GM20431 (cell line): ENCODE measurements around the gene PDZD7.

Experiments used
- in situ Hi-C: fragments of 300-500 bp; cut with MseI, MboI; formaldehyde crosslinking; loops from one replicate; pipeline ENCODE4 v1.15.0; 2020; ENCODE audit warnings: low sequenced_read_pairs; ENCODE audit not compliant: unreplicated experiment

The PDZD7 gene

DNA sequence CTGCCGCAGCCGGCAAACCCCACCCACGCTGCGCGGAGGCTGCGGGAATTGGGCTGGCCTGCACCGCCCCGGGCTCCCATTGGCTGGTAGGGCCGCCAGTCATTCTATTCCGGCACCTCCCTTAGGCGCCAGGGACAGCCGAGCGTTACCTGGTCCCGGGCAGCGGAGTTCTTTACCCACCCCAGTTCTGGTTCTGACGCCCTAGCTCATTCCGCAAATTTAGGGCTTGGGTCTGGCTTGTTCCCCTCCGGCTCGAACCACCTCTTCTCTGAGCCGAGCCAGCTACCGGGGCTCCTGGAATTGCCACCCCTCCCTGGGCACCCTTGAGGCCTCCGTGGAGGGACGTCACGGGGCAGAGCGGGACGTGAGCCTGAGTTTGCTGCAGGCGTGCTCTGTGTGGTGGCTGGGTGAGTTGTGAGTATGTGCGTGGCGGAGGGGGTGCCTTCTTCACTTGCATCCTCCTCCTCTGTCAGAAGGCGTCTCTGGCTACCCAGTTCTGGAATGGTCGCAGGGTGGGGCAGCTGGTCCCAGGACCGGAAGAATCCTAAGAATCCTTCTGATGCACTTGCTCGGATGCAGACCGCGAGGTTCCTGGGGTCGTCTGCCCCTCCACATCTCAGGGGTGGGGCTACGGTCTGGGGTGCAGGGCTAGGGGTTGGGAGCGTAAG lies at the start of gene PDZD7, which contains the start of gene SFXN3:
Gene PDZD7, minus strand, starts transcription at position 2 of the 668 bp plus-strand sequence. CDS start 910 bp downstream, outside the sequence.
Gene SFXN3, plus strand, starts transcription at position 107 of the 668 bp plus-strand sequence. CDS start 3,461 bp downstream, outside the sequence.
- in situ Hi-C loops = no loop called here

GRCh38 chr10:101079874-101080273 lies 48.9 kb upstream of the PDZD7 start:
- in situ Hi-C loops = no loop called here

- in situ Hi-C loops = no loop called here
Measured at GRCh38 chr10:101076630-101077029, 45.7 kb upstream of the PDZD7 start.

- in situ Hi-C loops = no loop called here
Measured at GRCh38 chr10:101075775-101076174, 44.8 kb upstream of the PDZD7 start.

DNA sequence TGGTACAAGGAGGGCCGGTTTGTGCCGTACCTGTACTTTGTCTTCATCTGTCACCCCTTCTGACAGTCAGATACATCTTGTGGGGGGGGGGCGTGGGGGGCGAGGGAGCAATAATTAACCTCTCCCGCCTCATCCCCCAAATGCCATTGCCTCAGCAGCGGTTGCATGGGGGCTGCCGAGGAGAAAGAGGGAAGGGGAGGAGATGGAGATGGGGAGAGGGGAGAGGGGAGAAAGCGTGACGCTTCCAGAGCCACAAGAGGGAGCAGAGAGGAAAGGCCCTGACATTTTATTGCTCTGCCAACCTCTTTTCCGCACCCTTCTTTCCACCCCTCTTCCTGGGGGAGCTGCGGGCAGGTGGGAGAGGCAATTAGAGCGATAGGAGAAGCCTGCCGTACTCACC lies 42.7 kb upstream of the PDZD7 start:
- in situ Hi-C loops = no loop called here

DNA sequence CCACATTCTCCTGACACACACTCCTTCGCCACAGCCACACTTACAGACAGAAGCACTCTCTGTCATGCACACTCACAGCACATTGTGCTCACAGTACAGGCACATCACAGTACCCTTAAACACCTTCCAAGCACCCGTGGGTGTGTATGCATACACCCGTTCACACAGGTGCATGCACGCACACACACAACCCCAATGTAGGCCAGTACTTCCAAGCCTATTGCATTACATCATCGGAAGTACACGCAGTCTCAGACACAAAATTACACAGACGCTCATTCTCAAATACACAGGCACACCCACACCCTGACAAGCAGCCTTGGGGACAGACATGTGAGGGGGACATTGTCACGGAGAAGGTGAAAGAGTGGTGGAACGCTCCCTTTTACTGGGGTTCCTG lies 42.0 kb upstream of the PDZD7 start:
- in situ Hi-C loops = no loop called here

DNA sequence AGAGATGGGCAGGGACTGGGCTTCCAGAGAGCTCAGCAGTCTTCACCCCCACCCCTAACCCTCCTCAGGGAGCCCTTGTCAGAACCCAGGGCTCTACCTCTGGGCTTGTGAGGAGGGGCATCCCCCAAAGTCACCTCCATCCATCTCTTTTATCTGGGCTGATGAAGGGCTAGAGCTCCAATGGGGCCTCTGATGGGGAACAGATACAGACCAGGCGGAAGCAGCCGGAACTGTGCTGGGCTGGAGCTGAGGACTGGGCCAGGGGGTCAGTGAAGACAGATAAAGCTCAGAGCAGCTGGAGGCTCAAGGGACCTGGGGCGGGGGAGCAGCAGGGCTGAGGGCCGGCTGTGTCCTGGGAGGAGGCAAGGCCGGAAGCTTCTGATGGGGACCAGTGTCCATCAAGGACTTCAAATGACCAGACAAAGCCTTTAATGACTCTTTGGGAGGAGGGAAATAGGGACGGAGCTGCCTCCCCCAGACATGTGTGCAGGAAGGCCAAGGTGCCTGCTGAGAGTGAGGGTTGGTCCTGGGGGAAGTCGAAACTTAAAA lies 41.0 kb upstream of the PDZD7 start:
- in situ Hi-C loops = no loop called here

DNA sequence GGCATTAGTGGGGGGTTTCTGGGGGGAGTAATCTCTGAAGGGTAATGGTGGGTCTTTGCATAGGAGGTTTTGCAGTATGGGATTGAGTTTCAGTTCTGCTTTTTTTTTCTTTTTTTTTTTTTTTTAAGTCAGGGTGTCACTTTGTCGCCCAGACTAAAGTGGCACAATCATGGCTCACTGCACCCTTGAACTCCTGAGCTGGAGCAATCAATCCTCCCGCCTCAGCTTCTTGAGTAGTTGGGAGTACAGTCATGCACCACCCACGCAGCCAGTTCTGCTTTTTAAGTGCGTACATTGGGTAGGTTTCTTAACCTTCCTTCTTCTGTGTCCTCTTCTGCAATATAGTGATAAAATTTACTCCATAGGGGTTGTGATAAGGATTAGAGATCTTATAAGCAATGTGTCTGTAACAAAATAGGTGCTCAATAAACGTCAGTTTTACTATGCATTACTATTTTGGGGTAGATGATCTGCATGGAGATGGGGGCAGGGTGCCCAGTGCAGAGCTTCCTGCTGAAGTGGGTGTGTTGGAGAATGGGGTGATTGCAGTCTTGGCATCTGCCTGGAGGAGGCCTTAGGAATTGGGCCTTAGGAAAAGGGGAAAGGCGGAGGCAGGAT lies 40.4 kb upstream of the PDZD7 start:
- in situ Hi-C loops = no loop called here

- in situ Hi-C loops = no loop called here
Measured at GRCh38 chr10:101070098-101070497, 39.2 kb upstream of the PDZD7 start.

DNA sequence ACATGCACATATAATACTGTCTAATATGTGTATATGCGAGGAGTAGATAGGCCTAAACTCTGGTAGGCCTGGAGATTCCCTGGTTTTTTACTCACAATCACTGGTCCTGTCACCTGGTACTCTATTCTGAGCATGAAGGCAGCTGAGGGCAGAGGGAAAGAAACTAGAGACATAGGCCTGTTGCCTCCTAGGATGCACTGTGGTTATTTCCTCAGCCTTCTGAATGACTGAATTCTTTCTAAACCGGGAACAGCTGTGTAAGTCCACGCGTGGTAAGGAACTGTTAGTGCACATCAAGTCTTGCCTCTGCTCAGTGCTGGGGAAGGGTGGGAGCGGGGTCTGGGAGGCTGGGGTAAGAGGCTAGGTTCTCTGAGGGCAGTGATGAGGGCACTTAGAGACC lies 38.5 kb upstream of the PDZD7 start:
- in situ Hi-C loops = no loop called here

GRCh38 chr10:101067356-101068083 lies 36.6 kb upstream of the PDZD7 start:
- in situ Hi-C loops = no loop called here

DNA sequence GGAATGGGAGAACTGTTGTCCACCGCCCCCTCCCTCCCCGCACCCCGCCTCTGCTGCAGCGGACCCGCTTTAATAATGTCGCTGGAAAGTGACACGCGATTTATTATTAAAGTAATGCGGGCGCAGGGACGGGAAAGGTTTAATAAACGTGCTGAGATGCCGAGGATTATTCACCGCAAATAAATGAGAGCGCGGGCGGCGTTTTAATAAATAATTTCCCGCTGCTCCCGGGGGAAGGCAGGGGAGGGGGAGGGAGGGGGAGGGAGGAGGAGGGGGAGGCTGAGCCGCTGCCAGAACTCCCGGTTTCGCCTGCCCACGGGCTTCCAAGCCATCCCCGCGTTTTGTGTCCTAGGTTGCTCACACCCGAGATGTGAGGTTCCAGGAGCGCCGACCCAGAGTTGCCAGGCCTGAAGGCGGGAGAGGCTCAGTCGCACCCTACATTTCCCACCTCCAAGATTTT lies 36.0 kb upstream of the PDZD7 start:
- in situ Hi-C loops = no loop called here

DNA sequence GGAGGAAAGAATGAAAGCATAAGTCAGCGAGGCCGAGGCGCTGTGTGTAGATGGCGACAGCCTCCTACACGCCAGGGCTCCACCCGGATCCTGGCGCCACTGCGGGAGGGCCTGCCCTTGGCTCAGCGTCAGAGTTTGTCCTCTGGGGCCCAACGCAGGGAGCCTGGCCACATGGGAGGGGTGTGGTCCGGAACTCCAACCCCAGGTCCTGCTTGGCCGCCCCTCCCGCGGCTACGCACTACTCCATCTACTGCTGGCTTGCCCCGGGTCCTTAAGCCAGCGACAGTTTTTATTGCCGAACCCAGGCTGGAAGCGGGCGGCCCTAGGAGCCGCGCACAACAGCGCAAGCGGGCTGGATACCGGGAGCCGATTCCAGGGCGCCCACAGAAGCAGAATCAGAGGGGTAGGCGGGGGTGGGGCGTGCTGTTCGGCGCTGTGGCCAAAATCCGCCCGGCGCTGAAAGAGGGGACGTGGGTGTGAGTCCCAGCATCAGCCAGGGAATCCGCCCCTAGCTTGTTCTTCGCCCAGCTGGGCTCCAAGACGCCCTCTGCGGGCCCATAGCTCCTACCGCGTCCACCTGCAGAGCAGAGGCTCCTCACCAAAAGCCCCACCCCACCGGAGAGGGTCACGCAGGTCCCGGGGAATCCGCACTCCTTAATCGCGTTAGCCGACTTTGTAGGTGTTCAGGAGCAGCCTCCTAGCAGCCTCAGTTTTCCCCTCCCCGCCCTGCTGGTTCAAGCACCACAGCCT lies 35.4 kb upstream of the PDZD7 start:
- in situ Hi-C loops = no loop called here

DNA sequence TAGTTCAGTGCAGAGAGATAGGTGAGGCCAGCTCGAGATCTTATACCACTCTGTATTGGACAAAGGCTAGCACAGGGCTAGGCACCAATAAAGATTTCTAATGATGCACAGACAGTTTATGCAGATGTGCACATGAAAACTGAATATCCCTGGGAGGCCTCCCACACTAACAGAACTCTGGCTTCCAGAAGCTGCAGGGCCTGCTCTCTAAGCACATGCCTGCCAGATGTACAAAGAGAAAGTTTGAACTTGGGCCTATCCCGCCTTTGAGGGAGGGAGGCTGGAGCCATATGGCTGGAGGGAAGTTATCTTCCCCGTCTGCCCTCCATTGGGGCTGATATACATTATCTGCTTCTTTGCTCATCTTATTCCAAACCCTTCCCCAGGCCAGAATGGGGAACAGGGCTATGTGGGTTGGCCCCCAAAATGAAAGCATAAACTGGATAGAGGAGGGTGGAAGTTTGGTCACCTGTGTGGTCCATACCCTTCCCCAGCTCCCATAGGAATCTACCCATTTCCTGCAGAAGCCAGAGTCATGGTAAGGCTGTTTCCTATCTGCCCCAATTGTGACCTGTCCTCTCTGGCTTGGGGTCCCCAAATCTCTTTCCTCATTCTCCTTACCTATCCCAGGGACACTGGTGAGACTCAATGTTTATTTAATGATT lies 34.7 kb upstream of the PDZD7 start:
- in situ Hi-C loops = no loop called here

GRCh38 chr10:101064415-101065030 lies 33.6 kb upstream of the PDZD7 start:
- in situ Hi-C loops = no loop called here

- in situ Hi-C loops = no loop called here
Measured at GRCh38 chr10:101063548-101064414, 32.9 kb upstream of the PDZD7 start.

DNA sequence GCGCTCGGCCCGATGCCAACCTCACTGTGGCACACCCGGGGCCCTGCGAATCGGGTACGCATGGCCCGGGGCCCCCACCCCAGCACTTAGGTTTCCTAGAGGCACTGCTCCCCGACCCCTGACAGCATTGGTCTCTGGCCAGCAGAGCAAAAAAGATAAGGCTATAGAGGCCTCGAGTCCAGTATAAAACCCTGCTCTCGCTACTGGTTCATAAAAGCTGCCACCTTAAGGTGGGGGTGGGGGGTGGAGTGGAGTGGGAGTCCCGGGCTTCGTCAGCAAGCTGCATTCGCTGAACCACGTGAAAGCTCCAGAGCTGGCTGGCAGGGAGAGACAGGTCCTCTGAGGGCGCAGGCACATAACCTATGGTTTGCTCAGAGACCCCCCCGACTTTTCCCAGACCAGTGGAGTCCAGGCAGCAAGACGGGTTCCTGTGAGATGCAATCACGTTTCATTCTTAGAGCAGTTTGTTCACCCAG lies 32.2 kb upstream of the PDZD7 start:
- in situ Hi-C loops = no loop called here
